ENCODE measurements around the gene RIN2. TPM values are rescaled to one million over a fixed set of nuclear protein-coding genes. Genes with fewer than 3 reads are reported as not detected.
A peak's percentile ranks its signal among the peaks of the same experiment; 100 is the strongest.

Gene RIN2, protein sequence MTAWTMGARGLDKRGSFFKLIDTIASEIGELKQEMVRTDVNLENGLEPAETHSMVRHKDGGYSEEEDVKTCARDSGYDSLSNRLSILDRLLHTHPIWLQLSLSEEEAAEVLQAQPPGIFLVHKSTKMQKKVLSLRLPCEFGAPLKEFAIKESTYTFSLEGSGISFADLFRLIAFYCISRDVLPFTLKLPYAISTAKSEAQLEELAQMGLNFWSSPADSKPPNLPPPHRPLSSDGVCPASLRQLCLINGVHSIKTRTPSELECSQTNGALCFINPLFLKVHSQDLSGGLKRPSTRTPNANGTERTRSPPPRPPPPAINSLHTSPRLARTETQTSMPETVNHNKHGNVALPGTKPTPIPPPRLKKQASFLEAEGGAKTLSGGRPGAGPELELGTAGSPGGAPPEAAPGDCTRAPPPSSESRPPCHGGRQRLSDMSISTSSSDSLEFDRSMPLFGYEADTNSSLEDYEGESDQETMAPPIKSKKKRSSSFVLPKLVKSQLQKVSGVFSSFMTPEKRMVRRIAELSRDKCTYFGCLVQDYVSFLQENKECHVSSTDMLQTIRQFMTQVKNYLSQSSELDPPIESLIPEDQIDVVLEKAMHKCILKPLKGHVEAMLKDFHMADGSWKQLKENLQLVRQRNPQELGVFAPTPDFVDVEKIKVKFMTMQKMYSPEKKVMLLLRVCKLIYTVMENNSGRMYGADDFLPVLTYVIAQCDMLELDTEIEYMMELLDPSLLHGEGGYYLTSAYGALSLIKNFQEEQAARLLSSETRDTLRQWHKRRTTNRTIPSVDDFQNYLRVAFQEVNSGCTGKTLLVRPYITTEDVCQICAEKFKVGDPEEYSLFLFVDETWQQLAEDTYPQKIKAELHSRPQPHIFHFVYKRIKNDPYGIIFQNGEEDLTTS
- total RNA-seq = 92.9 and 94.6 TPM in 2 replicates

DNA sequence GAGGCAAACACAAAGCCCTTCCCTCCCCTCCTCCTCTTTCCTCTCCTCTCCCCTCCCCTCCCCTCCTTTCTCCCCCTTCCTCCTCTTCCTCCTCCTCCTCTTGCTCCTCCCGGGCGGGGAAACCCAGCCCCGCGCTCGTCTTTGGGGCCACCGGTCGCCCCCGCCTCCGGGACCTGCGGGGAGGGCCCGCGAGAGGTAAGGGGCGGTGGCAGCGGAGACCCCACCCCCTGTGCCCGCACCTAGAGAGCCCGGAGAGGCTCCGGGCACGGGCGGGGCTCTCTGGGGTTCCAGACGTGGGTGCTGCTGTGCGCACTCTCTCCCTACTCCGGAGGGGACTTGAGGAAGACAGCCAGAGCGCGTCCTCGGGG, at the start of gene RIN2:
Gene RIN2 (plus strand): TSS at position 126 of the 368 bp plus-strand sequence. CDS start 131,344 bp downstream, outside the sequence.
- no peak for DNase-seq (ENCODE audit: low read depth in 2 of 2)

DNA sequence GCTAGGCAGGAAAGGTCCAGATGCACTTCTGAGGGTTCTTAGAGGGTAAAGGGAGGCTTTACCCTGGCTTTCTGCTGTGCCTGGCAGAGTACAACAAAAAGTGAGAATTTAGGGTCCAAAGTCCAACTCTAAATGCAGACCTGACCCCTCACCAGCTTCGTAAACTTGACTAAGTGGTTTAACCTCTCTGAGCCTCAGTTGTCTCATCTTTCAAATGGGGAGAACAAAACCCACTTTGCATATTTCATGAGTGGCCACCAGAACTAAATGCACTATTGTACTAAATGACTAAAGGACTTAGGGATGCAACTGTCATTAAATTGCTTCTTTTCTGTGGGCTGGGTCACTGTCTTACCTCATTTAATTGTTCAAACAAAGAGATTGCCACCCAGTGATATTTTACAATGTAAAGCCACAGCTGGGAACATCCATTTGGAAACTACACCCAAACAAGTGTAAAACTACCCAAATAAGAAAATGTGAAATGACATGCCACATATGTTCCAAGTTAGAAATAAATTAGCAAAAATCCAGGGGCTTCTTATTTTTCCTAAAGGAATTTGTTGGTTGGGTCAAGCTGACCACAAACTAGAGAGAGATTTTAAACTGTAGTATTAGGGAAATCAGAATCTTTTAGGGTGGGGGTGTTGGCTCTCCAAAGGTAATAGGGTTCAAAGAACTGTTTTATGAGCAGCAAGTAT, 48.3 kb upstream of the RIN2 start:
- no peak for DNase-seq (ENCODE audit: low read depth in 2 of 2)

DNA sequence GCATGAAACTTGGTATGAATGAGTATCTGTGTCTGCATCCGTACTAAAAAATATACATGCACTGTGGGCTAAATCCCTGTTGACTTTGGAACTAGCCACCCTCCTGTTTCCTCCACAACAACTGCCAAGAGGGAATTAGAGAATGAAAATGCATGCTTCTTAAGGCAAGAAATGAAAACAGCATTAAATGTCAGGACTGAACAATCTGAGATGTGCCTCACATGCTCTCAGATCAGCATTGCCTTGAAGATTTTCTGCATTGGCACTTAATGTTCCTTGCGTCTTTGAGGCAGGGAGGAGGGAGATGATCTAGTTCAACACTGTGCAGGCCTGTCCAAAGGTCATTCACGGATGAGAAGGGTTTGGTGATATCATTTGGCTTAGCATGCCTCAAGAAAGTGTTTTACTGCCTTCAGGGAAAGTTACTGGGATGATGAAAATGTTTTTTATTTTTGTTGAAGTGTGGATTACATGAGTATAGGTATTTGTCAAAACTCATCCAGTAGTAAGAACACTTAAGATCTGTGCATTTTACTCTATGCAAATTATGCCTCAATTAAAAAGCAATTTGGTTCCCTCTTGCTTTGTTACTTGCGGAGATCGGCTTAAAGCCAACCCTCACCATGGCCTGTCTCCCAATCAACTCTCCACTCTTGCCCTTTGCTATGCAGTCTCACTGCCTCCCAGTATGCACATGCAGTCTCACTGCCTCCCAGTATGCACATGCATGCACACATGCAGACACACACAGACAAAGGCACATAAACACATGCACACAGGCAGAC, 47.5 kb upstream of the RIN2 start:
- DNase-seq (ENCODE audit: low read depth in 2 of 2) = peak in 1 of 2 donors; percentile 19

DNA sequence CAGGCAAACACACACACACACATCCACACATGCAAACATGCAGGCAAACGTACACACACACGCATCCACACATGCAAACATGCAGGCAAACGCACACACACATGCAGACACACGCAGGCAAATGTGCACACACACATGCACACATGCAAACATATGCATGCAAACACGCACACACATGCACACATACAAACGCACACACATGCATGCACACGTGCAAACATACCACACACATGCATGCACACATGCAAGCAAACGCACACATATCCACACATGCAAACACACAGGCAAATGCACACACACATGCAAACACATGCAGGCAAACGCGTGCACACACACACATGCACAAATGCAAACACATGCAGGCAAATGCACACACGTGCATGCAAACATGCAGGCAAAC, 46.9 kb upstream of the RIN2 start:
- no peak for DNase-seq (ENCODE audit: low read depth in 2 of 2)

DNA sequence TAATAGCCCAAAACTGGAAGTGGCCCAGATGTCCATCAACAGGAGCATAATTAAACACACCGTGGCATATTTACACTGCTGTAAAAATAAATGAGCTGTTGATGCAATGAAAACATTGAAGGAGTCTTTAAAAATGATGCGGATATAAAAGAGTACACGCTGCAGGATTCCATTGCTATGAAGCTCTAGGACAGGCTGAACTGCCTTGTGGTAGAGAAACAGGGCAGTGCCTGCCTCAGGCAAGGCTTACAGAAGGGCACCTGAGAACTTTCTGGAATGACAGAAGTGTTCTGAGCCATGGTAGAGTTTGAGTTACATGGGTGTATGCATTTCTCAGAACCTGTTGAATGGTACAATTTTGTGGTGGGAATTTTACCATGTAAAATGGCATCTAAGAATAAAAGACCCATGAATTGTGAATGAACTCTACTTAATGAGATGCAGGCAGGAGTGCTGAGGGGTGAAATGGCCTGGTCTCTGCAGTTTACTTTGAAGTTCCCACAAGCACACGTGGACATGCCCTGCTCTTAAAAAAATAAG, 45.3 kb upstream of the RIN2 start:
- no peak for DNase-seq (ENCODE audit: low read depth in 2 of 2)

DNA sequence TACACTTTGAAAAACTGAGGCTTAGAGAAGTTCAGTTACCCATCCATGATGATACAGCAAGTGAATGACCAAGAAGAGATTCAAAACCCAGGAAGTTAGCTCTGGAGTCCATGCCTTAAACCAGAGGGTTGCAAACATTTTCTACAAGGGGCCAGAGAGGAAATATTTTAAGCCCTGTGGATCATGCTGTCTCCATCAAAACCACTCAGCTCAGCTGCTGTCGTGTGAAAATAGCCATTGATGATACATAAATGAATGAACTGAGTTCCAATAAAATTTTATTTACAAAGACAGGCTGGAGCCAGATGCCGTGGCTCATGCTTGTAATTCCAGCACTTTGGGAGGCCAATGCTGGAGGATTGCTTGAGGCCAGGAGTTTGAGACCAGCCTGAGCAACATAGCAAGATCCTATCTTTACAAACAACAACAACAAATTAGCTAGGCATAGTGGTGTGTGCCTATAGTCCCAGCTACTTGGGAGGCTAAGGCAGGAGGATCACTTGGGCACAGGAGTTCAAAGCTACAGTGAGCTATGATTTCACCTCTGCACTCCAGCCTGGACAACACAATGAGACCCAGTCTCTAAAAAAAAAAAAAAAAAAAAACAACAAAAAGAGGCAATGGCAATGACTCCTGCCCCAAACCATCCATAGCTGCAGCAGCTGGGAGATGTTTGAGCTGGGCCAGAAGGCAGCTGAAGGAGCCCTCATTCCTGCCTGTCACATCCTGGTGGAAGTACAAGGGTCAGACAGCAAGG, 44.1 kb upstream of the RIN2 start:
- no peak for DNase-seq (ENCODE audit: low read depth in 2 of 2)

DNA sequence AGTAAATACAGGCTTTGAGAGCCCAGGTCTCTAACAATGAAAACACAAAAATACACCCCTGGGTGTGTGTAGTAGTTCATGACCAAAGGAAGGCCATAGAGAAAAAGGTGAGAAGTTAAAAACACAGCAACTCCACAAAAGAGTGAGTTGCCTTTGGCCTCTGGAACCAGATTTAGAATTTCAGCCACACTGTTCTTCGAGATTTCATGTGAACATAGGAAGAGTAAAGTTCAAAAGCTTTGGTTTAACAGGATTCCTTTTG, 43.5 kb upstream of the RIN2 start:
- no peak for DNase-seq (ENCODE audit: low read depth in 2 of 2)

DNA sequence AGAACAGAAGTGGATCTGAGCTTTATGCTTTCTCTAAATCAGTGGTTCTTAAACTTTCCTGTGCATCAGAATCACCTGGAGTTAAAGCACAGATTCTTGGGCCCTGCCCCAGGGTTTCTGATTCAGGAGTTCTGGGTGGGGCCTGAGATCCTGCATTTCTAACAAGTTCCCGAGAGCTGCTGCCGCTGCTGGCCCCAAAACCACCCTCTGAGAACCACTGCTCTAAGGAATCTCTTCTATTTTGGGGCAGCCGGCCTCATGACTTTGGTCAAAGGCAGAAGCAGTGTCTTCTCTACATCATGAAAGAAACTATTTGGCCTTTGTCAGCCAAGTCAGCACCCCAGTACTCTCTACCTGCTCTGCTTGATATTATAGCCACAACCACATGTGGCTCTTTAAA, 42.1 kb upstream of the RIN2 start:
- no peak for DNase-seq (ENCODE audit: low read depth in 2 of 2)

DNA sequence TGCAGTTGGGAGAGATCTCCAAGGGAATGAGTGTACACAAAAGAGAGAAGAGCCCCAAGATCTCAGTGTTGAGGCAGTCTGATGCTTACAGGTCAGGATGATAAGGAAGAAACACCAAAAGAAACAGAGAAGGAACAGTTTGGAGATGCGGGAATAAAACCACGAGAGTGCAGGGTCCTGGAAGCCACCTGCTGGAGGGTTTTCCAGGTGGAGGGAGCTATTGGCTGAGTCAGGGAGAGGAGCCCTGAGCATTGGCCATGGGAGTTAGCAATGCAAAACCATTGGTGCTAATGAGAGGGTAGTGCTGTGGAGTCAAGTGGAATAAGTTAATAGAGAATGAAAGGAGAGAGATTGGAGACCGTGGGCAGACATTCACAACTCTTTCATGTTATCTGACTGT, 39.2 kb upstream of the RIN2 start:
- DNase-seq (ENCODE audit: low read depth in 2 of 2) = no peak

DNA sequence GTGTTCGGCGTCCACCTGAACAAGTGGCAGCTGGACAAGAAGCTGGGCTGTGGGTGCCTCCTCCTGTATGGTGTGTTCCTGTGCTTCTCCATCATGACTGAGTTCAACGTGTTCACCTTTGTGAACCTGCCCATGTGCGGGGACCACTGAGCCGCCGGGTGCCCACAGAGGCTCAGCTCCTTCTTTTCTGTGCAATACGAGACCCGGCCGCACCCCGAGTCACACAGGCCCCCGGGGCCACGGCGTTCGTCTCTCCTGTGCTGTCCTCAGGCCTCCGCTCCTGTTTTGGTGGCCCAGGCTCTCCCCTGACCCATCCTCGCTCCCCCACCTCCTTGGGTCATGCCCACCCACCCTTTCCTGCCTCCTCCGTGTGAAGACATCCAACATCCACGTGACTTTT, 37.1 kb upstream of the RIN2 start:
- no peak for DNase-seq (ENCODE audit: low read depth in 2 of 2)

DNA sequence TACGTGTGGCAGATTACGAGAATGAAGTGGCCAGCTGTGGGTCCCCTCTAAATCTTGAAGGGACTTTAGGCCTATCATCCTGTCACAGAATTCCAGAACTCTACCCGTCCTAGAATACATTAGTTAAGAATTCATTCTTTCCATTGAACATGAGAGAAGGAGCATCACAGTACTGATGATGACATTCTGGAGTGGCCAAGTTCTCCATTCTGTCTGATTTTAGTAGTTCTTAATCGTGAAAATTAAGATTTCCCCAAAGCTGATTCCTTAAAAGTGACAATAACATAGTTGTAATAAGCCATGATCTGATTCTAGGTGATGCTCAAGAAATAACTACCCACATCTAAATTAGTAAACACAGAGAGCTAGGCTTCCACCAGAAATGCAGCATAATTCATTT, 35.0 kb upstream of the RIN2 start:
- no peak for DNase-seq (ENCODE audit: low read depth in 2 of 2)

DNA sequence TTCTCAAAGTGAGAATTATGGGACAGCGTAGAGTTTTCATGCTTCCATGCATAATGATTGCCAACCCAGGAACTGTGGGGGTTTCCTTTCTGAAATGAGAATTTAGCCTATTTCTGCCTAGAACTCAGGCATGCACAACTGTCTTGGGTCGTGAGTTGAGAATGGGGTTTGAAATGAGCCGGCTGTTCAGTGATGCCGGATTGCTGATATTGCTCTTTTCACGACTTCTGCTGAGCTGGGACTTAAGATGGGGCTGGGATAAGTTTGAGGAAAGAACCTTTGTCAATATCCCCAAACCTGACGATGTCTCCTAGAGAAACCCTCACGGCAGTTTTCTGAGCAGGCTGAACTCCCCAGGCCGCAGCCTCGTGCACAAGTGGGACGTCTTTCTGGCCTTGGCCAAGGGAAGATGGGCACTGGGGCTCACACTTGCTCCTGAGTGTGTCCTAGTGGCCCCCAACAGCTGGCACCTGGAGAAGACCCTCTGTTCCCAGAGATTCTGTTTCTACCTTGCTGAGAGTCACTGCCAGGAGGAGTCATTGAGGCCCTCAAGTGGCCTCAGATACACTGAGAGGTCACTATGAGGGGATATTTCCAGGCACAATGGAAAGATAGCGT, 34.1 kb upstream of the RIN2 start:
- no peak for DNase-seq (ENCODE audit: low read depth in 2 of 2)

DNA sequence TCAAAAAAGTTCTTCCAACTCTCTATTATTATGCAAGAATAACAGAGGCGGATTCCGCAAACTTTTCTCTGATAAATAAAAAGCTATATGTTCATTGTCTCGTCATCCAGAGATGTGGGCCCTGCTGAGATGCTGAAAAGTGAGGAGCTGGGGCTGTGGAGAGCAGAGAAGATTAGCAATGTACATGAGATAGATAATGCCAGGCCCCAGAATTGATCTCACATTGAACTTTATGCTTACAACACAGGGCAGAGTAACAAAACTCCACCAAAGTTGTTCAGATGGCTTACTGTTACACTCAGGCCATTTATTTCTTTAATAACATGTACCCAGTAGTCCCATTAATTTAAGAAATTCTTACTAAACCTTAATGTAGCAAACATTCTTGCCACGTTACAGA, 32.7 kb upstream of the RIN2 start:
- no peak for DNase-seq (ENCODE audit: low read depth in 2 of 2)

DNA sequence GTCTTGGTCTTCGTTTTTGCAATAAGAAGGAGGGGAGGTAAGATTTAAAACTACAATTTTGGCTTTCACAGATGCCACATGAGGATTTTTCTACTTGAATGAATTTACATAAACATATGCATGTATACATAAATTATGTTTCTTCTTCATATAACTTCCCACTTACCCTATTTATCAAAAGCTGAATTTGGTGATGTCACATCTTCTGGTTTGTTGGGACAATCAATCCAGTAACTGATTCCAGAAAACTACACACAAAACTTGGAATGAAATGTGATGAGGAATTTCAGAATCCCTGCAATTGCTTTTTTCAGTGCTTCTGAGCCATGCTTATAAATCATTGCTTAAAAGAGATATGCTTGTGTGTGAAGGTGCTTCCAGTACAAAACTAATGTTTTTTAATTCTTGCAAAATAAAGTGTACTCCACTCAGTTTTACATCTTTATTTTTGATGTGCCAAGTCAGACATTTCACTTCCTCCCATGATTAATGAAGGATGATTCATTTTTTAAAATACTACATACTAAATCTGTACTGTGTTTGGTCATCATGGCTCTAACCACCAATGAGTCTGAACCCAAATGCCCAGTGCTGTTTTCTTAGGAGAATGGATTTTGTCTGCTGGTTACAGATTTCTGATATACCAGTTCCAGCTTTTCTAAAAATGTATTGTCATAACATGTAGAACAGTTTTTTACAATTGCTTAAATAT, 32.1 kb upstream of the RIN2 start:
- DNase-seq (ENCODE audit: low read depth in 2 of 2) = no peak

DNA sequence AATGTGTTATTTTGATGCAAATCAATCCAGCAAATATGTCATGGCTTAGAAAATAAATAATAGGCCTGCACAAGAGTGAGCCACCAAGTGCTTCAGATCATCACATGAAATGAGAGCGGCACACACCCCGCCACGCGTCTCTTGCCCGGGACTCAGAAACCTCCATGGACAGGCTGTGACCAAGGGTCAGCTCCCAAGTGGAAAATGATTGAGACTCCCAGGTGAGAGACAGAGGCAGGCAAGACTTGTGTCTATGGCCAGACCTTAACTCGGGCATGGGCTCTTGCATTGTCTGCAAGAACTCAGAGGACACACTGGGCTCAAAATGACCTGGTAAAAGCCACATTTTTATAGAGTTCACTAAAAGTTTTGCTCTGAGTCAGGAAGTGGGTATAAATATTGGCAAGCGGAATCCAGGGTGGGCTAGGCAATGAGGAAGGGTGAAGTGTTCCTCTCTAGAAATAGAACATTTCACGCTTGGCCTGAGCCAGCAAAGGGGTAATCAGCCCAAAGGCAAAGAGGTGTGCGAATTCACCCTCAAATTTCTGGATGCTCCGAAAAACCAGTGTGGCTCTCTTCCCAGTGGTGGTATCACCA, 30.7 kb upstream of the RIN2 start:
- DNase-seq (ENCODE audit: low read depth in 2 of 2) = no peak

DNA sequence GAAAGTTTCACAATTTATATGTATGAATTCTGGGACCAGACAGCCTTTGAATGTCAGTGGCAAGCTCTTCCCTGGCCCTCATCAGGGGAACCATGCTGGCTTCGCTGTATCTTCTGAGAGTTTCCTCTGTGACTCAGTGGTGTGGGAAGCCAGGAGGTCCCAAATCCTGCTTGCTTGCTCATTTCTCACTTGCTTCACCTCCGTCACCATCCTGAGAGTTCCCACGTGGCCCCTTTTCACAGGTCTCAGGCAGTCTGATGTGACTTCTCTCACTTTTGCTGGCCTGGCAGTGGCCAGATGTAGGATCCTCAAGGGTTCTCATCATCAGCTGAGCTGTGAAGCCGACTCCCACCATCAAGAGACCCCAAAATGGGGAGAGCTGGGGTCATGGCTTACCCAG, 28.4 kb upstream of the RIN2 start:
- no peak for DNase-seq (ENCODE audit: low read depth in 2 of 2)

DNA sequence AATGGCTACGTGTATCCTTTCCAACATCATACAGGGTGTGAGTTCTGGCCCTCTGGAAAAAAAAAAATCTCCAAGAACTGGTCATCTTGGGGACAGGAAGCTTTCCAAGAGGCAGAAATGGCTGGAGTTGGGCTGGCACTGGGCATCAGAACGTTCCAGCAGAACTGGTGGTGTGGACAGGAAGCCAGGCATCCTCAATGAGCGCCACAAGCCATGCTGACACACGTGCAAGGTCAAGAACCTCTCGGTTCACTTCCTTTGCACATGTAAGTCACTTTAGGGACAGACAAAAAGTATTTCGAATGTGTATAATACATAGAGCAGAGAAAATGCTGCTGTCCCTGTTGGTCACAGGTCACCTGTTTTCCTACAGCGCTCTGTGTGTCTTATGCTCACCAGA, 27.4 kb upstream of the RIN2 start:
- DNase-seq (ENCODE audit: low read depth in 2 of 2) = peak in 1 of 2 donors; percentile 28

DNA sequence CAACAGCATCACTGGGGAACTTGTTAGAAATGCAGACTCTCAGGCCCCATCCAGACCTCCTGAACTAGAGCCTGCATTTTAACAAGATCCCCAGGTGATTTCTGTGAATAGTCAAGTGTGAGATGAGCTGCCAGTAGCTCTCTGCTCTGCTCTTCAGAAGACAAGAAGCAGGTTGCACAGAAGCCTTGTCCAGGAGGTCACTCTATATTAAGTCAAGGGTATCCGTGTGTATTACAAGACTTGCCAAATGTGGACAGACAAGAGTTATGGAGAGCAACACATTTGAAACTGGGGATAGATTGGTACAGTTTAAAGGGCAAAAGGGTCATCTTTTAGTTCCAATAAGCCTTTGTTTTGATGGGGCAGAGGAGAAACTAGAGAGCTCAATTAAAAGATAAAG, 23.2 kb upstream of the RIN2 start:
- DNase-seq (ENCODE audit: low read depth in 2 of 2) = no peak

DNA sequence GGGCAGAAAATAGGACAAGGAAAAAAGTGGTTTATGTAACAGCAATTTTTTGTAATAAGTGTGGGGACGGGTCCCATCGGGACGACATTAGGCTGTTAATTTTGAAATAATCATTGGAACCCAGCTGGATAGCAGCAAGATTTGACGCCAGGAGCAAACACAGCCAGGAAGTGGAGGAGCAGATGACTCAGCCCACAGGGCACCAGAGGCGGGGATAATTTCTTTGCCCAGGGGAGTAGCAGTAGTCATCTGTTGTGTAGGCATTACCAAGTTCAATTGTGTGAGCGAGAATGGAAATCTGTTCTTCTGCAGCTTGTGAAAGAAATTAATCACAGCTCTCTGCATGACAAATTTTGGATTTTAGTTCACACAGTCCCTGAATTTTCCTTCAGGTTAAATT, 22.6 kb upstream of the RIN2 start:
- peak; percentile 74 to 95 for DNase-seq (ENCODE audit: low read depth in 2 of 2)
